GM08714 (cell line): ENCODE measurements around the gene COL9A3.

Experiments used
- H3K4me3 ChIP-seq: fragments of 200-500 bp; sonication (Bioruptor generic); 2 replicates; pipeline ENCODE4 v1.5.1; 2014; ENCODE audit warnings: mild to moderate bottlenecking, low read length, inconsistent platforms
- ZNF274 ChIP-seq: IDR thresholded peaks from 2 replicates; pipeline ENCODE4 v1.6.1; 2012; ENCODE audit warnings: mild to moderate bottlenecking, low read depth, low read length

Gene COL9A3

GRCh38 chr20:62786157-62786556 lies 30.7 kb upstream of the COL9A3 start:
- H3K4me3 ChIP-seq = no peak overlapping the region
- TF ChIP-seq ZNF274 = no peak

- no peak for TF ChIP-seq ZNF274
- no peak overlapping the region for H3K4me3 ChIP-seq
These were observed 29.5 kb upstream of the COL9A3 start for GRCh38 chr20:62787321-62787720.

GRCh38 chr20:62787866-62788265 lies 29.0 kb upstream of the COL9A3 start:
- TF ChIP-seq ZNF274 = no peak
- no peak overlapping the region for H3K4me3 ChIP-seq

DNA sequence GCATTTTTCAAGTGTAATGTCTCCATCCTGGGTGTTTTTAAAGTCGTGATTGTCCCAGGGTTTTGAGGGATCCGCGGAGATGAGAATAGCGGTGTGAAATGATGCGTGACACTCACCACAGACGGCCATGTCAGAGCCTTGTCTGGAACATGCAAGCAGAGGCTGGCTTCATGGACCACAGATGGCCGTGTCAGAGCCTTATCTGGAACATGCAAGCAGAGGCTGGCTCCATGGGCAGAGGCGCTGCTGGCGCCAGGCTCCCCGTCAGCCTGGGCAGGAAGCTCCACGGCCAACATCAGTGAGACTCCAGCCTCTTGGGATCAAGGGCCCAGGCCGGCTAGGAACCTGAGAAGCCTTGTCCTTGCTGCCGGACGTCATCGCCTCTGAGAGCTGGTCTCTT lies 28.2 kb upstream of the COL9A3 start:
- no peak for TF ChIP-seq ZNF274
- no peak overlapping the region for H3K4me3 ChIP-seq

DNA sequence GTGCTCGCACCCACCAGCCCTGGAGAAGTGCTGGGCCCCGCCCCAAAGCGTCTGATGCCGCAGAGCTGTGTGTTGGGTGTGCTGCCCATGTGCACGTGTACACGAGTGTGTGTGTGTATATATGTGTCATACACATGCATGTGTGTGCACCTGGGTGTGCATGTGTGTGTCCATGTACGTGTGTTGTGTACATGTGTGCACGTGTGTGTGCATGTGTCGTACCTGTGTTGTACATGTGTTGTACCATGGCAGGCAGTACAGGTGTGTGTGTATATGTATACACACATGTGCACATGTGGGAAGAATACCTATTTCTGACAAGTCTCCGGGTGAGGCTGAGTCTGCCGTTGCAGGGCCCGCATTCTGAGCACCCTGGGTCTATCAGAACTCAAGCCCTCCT lies 26.8 kb upstream of the COL9A3 start:
- TF ChIP-seq ZNF274 = no peak
- H3K4me3 ChIP-seq = no peak overlapping the region

DNA sequence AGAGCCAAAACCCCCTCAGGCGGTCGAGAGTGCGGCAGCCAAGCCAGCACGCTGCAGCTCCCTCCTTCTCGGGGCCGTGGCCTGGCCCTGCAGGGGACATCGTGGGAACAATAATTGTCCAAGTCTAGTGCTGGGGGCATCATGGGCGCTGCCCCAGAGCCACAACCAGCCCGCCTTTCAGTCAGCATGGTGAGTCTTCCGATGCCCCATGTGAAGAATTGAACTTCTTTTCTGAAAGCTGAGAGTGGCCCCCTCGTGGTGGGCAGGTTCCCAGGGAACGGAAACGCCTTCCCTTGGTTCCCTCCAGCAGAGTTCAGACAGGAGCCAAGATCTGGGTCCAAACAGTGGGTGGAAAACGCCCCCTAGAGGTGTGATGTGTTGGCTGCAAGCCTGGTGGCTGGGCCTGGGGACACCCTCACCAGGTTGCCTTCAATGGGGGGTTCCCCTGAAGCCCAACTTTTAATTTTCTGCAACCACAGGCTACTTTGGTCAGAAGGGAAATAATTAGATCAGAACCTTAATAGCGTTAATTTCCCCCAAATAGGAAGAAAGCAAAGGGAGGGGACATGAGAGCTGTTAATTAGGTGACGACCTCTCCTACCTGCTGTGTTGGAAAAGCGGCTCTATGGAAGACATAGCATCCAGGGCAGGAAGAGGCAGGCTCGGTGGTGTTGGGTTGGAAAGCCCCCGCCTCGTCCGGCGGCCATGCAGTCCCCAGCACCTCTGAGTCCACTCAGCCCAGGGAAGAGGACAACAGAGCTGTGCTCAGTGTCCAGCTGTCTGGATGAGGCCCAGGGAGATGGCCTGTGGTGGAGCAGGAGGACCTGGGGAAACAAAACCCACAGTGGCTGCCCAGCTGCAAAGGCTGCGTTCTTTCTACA lies 25.3 kb upstream of the COL9A3 start:
- no peak for TF ChIP-seq ZNF274
- H3K4me3 ChIP-seq = no peak overlapping the region

- no peak overlapping the region for H3K4me3 ChIP-seq
- no peak for TF ChIP-seq ZNF274
These were observed 24.5 kb upstream of the COL9A3 start for GRCh38 chr20:62792182-62792939.

DNA sequence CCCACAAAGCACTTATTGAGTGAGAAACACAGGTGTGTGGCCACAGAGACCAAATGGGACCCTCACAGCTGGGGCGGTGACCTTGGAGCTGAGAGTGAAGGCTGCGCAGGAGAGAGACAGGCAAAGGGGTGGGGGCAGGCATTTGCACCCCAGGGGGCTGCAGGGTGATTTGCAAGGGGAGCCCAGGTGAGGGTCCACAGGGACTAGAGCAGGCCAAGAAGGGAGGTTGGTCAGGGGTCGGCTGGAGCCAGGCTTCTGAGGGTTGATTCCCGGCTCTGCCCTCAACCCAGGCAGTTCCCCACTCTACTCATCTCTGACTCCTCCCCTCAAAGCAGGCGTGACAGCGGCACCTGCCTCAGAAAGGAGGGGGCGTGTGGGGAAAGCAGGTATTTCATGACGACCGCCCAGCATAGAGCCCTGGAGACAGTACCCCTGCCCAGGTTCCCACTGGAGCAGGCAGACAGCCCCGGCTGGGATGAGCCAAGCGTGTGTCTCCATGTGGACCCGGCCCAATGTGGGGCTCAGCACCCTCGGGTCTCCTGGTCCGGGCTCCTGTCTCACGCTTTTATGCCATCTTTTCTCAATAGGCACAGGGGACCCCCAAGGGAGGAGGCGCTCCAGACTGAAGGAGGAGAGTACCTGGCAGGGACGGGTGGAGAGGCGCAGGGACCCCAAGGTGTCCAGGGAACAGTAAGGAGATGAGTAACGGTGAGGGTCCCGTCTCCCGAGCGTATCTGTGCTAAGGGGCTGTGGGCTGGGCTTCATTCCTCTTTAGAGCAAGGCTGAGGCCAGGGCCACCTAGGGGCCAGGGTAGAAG lies 23.7 kb upstream of the COL9A3 start:
- no peak overlapping the region for H3K4me3 ChIP-seq

GRCh38 chr20:62793757-62794006 lies 23.2 kb upstream of the COL9A3 start:
- peak overlapping the region; percentile 14; the same call in 1 of the 2 replicates for H3K4me3 ChIP-seq
- no peak for TF ChIP-seq ZNF274

More for the DNA sequence above, 23.7 kb upstream of the COL9A3 start:
- no peak for TF ChIP-seq ZNF274

GRCh38 chr20:62794007-62794724 lies 22.7 kb upstream of the COL9A3 start:
- no peak for TF ChIP-seq ZNF274

GRCh38 chr20:62795023-62795761 lies 21.7 kb upstream of the COL9A3 start:
- TF ChIP-seq ZNF274 = no peak
- H3K4me3 ChIP-seq = peak overlapping the region; percentile 65; the same call in 1 of the 2 replicates

More at GRCh38 chr20:62794007-62794724, 22.7 kb upstream of the COL9A3 start:
- peak overlapping the region; percentile 65; the same call in 1 of the 2 replicates for H3K4me3 ChIP-seq

DNA sequence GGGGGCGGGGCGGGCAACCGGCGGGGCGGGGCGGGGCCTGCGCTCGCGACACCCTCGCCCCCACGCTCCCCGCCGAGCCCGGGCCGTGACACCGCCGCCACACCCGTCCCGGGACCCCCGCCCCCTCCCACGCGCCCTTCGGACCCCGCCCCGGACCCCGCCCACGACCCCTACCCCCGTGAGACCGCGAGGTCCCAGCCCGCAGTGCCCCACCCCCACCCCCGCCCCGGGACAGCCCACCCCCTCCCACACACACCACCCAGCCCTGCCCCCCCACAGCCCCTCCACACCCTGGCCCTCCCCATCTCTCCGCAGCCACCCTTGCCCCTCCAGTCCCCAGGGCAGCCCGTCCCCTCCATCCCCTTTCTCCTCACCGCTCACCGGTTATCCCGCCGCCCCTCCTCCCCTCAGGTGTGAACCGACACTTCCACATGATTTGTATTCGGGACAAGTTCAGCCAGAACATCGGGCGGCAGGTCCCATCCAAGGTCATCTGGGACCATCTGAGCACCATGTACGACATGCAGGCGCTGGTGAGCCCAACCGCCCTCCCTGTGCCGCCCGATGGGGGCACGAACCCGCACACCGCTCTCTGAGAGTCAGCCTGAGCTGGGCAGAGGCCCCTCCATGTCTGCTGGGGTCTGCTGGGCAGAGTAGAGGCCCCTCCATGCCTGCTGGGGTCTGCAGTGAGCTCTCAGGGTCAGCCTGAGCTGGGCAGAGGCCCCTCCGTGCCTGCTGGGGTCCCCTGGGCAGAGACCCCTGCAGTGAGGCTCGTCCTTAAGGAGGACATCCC lies 20.0 kb upstream of the COL9A3 start:
- no peak for TF ChIP-seq ZNF274

More for the DNA sequence above, 20.0 kb upstream of the COL9A3 start:
- peak overlapping the region; percentile 60; the same call in 1 of the 2 replicates for H3K4me3 ChIP-seq
